ENCODE data around the gene DNASE1L2.
A peak's percentile ranks its signal among the peaks of the same experiment; 100 is the strongest.

DNASE1L2 gene

DNA sequence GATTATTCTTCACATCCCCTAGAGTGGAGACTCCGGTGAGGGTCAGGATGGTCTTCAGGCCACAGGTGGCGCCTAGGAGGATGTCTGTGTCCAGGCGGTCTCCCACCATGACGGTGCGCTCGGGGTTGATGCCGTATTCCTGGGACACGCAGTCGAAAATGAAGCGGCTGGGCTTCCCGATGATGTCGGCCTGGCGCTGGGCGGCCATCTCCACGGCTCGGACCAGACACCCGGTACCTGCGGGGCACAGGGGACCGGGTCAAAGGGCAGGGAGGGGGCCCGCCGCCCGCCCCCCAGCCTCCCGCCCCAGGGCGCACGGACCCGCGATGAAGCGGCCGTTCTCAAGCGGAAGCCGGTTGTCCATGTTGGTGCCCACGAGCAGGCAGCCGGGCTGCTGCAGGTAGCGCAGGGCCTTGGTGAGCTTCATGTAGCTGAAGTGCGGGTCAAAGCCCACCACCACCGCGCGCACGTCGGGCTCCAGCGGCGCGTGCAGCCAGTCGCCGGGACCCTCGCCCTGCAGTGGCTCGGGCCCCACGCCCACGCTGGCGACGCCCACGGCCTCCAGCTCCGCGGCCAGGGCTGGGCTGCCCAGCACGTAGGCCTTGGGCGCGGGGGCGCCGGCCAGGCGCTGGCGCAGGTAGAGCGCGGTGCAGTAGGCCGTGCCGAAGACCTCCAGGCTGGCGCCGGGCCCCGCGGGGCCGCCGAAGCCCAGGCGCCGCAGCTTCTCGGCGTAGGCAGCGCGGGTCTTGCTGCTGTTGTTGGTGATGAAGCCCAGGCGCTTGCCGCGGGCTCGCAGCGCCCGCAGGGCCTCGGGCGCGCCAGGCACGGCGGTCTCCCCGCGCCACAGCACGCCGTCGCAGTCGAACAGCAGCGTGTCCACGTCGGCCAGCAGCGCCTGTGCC, 22.2 kb upstream of the DNASE1L2 start (continued):
- TF ChIP-seq, protein P1, sequence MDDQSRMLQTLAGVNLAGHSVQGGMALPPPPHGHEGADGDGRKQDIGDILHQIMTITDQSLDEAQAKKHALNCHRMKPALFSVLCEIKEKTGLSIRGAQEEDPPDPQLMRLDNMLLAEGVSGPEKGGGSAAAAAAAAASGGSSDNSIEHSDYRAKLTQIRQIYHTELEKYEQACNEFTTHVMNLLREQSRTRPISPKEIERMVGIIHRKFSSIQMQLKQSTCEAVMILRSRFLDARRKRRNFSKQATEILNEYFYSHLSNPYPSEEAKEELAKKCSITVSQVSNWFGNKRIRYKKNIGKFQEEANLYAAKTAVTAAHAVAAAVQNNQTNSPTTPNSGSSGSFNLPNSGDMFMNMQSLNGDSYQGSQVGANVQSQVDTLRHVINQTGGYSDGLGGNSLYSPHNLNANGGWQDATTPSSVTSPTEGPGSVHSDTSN (CRISPR knock-in tag; IDR thresholded peaks at IDR 0.05), result peak; percentile 72
- no peak for TF ChIP-seq KLF1 (tag by site-specific recombination; IDR thresholded peaks at IDR 0.05)
- TF ChIP-seq, protein P2, sequence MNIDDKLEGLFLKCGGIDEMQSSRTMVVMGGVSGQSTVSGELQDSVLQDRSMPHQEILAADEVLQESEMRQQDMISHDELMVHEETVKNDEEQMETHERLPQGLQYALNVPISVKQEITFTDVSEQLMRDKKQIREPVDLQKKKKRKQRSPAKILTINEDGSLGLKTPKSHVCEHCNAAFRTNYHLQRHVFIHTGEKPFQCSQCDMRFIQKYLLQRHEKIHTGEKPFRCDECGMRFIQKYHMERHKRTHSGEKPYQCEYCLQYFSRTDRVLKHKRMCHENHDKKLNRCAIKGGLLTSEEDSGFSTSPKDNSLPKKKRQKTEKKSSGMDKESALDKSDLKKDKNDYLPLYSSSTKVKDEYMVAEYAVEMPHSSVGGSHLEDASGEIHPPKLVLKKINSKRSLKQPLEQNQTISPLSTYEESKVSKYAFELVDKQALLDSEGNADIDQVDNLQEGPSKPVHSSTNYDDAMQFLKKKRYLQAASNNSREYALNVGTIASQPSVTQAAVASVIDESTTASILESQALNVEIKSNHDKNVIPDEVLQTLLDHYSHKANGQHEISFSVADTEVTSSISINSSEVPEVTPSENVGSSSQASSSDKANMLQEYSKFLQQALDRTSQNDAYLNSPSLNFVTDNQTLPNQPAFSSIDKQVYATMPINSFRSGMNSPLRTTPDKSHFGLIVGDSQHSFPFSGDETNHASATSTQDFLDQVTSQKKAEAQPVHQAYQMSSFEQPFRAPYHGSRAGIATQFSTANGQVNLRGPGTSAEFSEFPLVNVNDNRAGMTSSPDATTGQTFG (tag by site-specific recombination; IDR thresholded peaks at IDR 0.05; ENCODE audit: borderline replicate concordance), result no peak
- TF ChIP-seq ZNF121 (tag by site-specific recombination; IDR thresholded peaks at IDR 0.05), result no peak
- TF ChIP-seq FEZF1 (tag by site-specific recombination; IDR thresholded peaks at IDR 0.05), result no peak
- TF ChIP-seq, protein P3, sequence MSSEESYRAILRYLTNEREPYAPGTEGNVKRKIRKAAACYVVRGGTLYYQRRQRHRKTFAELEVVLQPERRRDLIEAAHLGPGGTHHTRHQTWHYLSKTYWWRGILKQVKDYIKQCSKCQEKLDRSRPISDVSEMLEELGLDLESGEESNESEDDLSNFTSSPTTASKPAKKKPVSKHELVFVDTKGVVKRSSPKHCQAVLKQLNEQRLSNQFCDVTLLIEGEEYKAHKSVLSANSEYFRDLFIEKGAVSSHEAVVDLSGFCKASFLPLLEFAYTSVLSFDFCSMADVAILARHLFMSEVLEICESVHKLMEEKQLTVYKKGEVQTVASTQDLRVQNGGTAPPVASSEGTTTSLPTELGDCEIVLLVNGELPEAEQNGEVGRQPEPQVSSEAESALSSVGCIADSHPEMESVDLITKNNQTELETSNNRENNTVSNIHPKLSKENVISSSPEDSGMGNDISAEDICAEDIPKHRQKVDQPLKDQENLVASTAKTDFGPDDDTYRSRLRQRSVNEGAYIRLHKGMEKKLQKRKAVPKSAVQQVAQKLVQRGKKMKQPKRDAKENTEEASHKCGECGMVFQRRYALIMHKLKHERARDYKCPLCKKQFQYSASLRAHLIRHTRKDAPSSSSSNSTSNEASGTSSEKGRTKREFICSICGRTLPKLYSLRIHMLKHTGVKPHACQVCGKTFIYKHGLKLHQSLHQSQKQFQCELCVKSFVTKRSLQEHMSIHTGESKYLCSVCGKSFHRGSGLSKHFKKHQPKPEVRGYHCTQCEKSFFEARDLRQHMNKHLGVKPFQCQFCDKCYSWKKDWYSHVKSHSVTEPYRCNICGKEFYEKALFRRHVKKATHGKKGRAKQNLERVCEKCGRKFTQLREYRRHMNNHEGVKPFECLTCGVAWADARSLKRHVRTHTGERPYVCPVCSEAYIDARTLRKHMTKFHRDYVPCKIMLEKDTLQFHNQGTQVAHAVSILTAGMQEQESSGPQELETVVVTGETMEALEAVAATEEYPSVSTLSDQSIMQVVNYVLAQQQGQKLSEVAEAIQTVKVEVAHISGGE (tag by site-specific recombination; conservative IDR thresholded peaks at IDR 0.05; ENCODE audit: low read depth), result peak; percentile 71
- no peak for TF ChIP-seq ZBTB20 (tag by site-specific recombination; IDR thresholded peaks at IDR 0.05)
- TF ChIP-seq HOXD13 (CRISPR knock-in tag; IDR thresholded peaks at IDR 0.05; ENCODE audit: borderline replicate concordance), result no peak
- TF ChIP-seq REPIN1 (tag by site-specific recombination; IDR thresholded peaks at IDR 0.05; ENCODE audit: low read depth), result no peak
- TF ChIP-seq KLF9 (tag by site-specific recombination; IDR thresholded peaks at IDR 0.05; ENCODE audit: low read depth), result peak; percentile 47
- TF ChIP-seq, protein P4, sequence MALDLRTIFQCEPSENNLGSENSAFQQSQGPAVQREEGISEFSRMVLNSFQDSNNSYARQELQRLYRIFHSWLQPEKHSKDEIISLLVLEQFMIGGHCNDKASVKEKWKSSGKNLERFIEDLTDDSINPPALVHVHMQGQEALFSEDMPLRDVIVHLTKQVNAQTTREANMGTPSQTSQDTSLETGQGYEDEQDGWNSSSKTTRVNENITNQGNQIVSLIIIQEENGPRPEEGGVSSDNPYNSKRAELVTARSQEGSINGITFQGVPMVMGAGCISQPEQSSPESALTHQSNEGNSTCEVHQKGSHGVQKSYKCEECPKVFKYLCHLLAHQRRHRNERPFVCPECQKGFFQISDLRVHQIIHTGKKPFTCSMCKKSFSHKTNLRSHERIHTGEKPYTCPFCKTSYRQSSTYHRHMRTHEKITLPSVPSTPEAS (tag by site-specific recombination; IDR thresholded peaks at IDR 0.05), result no peak
- no peak for TF ChIP-seq ZNF560 (tag by site-specific recombination; IDR thresholded peaks at IDR 0.05; ENCODE audit: borderline replicate concordance)
- no peak for TF ChIP-seq ZNF214 (tag by site-specific recombination; IDR thresholded peaks at IDR 0.05; ENCODE audit: borderline replicate concordance)
- TF ChIP-seq, protein P5, sequence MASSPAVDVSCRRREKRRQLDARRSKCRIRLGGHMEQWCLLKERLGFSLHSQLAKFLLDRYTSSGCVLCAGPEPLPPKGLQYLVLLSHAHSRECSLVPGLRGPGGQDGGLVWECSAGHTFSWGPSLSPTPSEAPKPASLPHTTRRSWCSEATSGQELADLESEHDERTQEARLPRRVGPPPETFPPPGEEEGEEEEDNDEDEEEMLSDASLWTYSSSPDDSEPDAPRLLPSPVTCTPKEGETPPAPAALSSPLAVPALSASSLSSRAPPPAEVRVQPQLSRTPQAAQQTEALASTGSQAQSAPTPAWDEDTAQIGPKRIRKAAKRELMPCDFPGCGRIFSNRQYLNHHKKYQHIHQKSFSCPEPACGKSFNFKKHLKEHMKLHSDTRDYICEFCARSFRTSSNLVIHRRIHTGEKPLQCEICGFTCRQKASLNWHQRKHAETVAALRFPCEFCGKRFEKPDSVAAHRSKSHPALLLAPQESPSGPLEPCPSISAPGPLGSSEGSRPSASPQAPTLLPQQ (tag by site-specific recombination; IDR thresholded peaks at IDR 0.05), result no peak
- TF ChIP-seq, protein P6, sequence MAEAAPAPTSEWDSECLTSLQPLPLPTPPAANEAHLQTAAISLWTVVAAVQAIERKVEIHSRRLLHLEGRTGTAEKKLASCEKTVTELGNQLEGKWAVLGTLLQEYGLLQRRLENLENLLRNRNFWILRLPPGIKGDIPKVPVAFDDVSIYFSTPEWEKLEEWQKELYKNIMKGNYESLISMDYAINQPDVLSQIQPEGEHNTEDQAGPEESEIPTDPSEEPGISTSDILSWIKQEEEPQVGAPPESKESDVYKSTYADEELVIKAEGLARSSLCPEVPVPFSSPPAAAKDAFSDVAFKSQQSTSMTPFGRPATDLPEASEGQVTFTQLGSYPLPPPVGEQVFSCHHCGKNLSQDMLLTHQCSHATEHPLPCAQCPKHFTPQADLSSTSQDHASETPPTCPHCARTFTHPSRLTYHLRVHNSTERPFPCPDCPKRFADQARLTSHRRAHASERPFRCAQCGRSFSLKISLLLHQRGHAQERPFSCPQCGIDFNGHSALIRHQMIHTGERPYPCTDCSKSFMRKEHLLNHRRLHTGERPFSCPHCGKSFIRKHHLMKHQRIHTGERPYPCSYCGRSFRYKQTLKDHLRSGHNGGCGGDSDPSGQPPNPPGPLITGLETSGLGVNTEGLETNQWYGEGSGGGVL (tag by site-specific recombination; IDR thresholded peaks at IDR 0.05), result no peak
- TF ChIP-seq ZFP41 (tag by site-specific recombination; IDR thresholded peaks at IDR 0.05; ENCODE audit: borderline replicate concordance), result no peak
- no peak for TF ChIP-seq GLI4 (tag by site-specific recombination; IDR thresholded peaks at IDR 0.05)
- TF ChIP-seq ZNF785 (tag by site-specific recombination; IDR thresholded peaks at IDR 0.05), result no peak
- no peak for TF ChIP-seq ZNF600 (tag by site-specific recombination; IDR thresholded peaks at IDR 0.05)
- peak; percentile 90 for TF ChIP-seq ZFHX2 (tag by site-specific recombination; conservative IDR thresholded peaks at IDR 0.05)

All from HEK293 (cell line).